GM23248 (cell line): ENCODE results near the gene CNTN4. TPM values are rescaled to one million over a fixed set of nuclear protein-coding genes. Genes with fewer than 3 reads are reported as not detected.
A peak's percentile ranks its signal among the peaks of the same experiment; 100 is the strongest.

Experiments
- DNase-seq: peaks from one replicate; pipeline ENCODE4 v3.0.0-alpha.2; 2015
- H2AFZ ChIP-seq: fragments of 200-600 bp; sonication (generic); 2 replicates; pipeline ENCODE4 v1.6.1; 2016; ENCODE audit warnings: antibody characterized with exemption
- H3F3A ChIP-seq: fragments of 200-600 bp; sonication (generic); 2 replicates; pipeline ENCODE4 v1.6.1; 2016; ENCODE audit warnings: mild to moderate bottlenecking, antibody characterized with exemption, mixed run types; ENCODE audit not compliant: insufficient read depth
- H3K27ac ChIP-seq: fragments of 200-600 bp; sonication (generic); 2 replicates; pipeline ENCODE4 v1.5.1; 2016; ENCODE audit warnings: mild to moderate bottlenecking
- H3K27me3 ChIP-seq: fragments of 200-600 bp; sonication (generic); replicated peaks from 2 replicates; pipeline ENCODE4 v1.6.1; 2016; ENCODE audit warnings: mild to moderate bottlenecking; ENCODE audit not compliant: insufficient read depth
- H3K36me3 ChIP-seq: fragments of 200-600 bp; sonication (generic); 2 replicates; pipeline ENCODE4 v1.6.1; 2016; ENCODE audit warnings: low read depth, mild to moderate bottlenecking
- H3K4me1 ChIP-seq: fragments of 200-600 bp; sonication (generic); 2 replicates; pipeline ENCODE4 v1.6.1; 2016; ENCODE audit warnings: mild to moderate bottlenecking; ENCODE audit not compliant: insufficient read depth
- H3K4me2 ChIP-seq: fragments of 200-600 bp; sonication (generic); one replicate; pipeline ENCODE4 v1.6.1; 2016; ENCODE audit warnings: mild to moderate bottlenecking; ENCODE audit not compliant: unreplicated experiment
- H3K4me3 ChIP-seq: fragments of 200-600 bp; sonication (generic); 2 replicates; pipeline ENCODE4 v1.5.1; 2016; ENCODE audit warnings: mild to moderate bottlenecking
- H3K79me2 ChIP-seq: fragments of 200-600 bp; sonication (generic); 2 replicates; pipeline ENCODE4 v1.6.1; 2016; ENCODE audit warnings: mild to moderate bottlenecking; ENCODE audit not compliant: insufficient read depth
- H3K9ac ChIP-seq: fragments of 200-600 bp; sonication (generic); 2 replicates; pipeline ENCODE4 v1.6.1; 2016; ENCODE audit warnings: mild to moderate bottlenecking
- H3K9me2 ChIP-seq: fragments of 200-600 bp; sonication (generic); 2 replicates; pipeline ENCODE4 v1.6.1; 2016; ENCODE audit warnings: mixed run types, mild to moderate bottlenecking, moderate library complexity; ENCODE audit not compliant: insufficient read depth
- H3K9me3 ChIP-seq: fragments of 200-600 bp; sonication (generic); one replicate; pipeline ENCODE4 v1.6.1; 2017; ENCODE audit warnings: low read depth
- H4K20me1 ChIP-seq: fragments of 200-600 bp; sonication (generic); 2 replicates; pipeline ENCODE4 v1.6.0; 2016; ENCODE audit not compliant: insufficient read depth
- EZH2 ChIP-seq: fragments of 200-600 bp; sonication (generic); IDR thresholded peaks from 2 replicates; pipeline ENCODE4 v1.6.1; 2018; ENCODE audit warnings: antibody characterized with exemption, mild to moderate bottlenecking; ENCODE audit not compliant: insufficient read depth, poor library complexity, severe bottlenecking
- EZH2phosphoT487 ChIP-seq: fragments of 200-600 bp; sonication (generic); IDR thresholded peaks from 2 replicates; pipeline ENCODE4 v1.6.1; 2018; ENCODE audit warnings: antibody characterized with exemption, moderate library complexity, mild to moderate bottlenecking, low read depth; ENCODE audit not compliant: insufficient read depth
- WGBS, 2 experiments: methylation state at CpG; one replicate each; pipeline ENCODE4 v1.1.6; 2015 to 2017; ENCODE audit warnings: low lambda C conversion rate in 2 of 2, low coverage in 1 of 2; ENCODE audit errors: missing lambda C conversion rate in 2 of 2; 5-methylcytosine and 5-hydroxymethylcytosine counted together
- in situ Hi-C: fragments of 300-500 bp; cut with MboI; formaldehyde crosslinking; loops from 2 replicates; pipeline ENCODE4 v1.15.0; 2020
- polyA plus RNA-seq: library from polyadenylated mRNA; unstranded; fragments of >200 nt; fragmentation: Nextera tagmentation; extraction: Ambion mirVana; gene quantifications from 2 replicates; pipeline ENCODE4 v1.2.1, GENCODE V29; 2016
- total RNA-seq: library from RNA; depleted of rRNA; stranded (reverse); fragments of >200 nt; shearing (Covaris generic); gene quantifications from 2 replicates; pipeline ENCODE4 v1.2.3, GENCODE V29; 2014

The CNTN4 gene
- total and polyA plus RNA-seq, 2 experiments from 2014 or later: not detected

- H3K9ac ChIP-seq: no peak overlapping the region
- DNase-seq: no peak
- H3K27ac ChIP-seq: no peak overlapping the region
- no peak overlapping the region for H2AFZ ChIP-seq
- no peaks in the 10 kb centered on the region for H4K20me1 ChIP-seq
- H3K4me3 ChIP-seq: no peak overlapping the region
- no peaks in the 10 kb centered on the region for H3K9me2 ChIP-seq
- H3K4me2 ChIP-seq: no peak overlapping the region
- H3K4me1 ChIP-seq: no peaks in the 10 kb centered on the region
- no peaks in the 10 kb centered on the region for H3K9me3 ChIP-seq
- 35 to 39% methylated on average over 4 of the region's 4 CpGs for WGBS, 2 experiments
- H3K36me3 ChIP-seq: no peaks in the 10 kb centered on the region
- H3F3A ChIP-seq: no peaks in the 10 kb centered on the region
- in situ Hi-C loops: no loop called here
- no peaks in the 10 kb centered on the region for H3K27me3 ChIP-seq
- no peaks in the 10 kb centered on the region for H3K79me2 ChIP-seq
- no peak for TF ChIP-seq EZH2
- no peak for TF ChIP-seq EZH2phosphoT487
These were observed 914.8 kb downstream of the CNTN4 start for GRCh38 chr3:3013317-3014052.

- Histone ChIP-seq H3K4me3 (no peak overlapping the region), H3F3A (no peaks in the 10 kb centered on the region), H2AFZ (no peak overlapping the region), H3K9me3 (no peaks in the 10 kb centered on the region), H3K79me2 (no peaks in the 10 kb centered on the region), H3K27me3 (no peaks in the 10 kb centered on the region), H3K4me2 (no peak overlapping the region), H4K20me1 (no peaks in the 10 kb centered on the region), H3K9ac (no peak overlapping the region), H3K27ac (no peak overlapping the region), H3K36me3 (no peaks in the 10 kb centered on the region), H3K4me1 (no peaks in the 10 kb centered on the region), H3K9me2 (no peaks in the 10 kb centered on the region)
- peak; percentile 14 for DNase-seq
- 16 to 19% methylated on average over 5 of the region's 5 CpGs for WGBS, 2 experiments
- in situ Hi-C loops: no loop called here
- TF ChIP-seq EZH2phosphoT487: no peak
- TF ChIP-seq EZH2: no peak
These were observed 916.8 kb downstream of the CNTN4 start for GRCh38 chr3:3015185-3016089.

GRCh38 chr3:3016226-3016625 is 917.6 kb downstream of the CNTN4 start:
- Histone ChIP-seq H4K20me1 (no peaks in the 10 kb centered on the region), H3K27me3 (no peaks in the 10 kb centered on the region), H3K9ac (no peak overlapping the region), H3F3A (no peaks in the 10 kb centered on the region), H3K4me2 (no peak overlapping the region), H3K9me3 (no peaks in the 10 kb centered on the region), H3K36me3 (no peaks in the 10 kb centered on the region), H3K4me3 (no peak overlapping the region), H3K27ac (no peak overlapping the region), H3K79me2 (no peaks in the 10 kb centered on the region), H3K4me1 (no peaks in the 10 kb centered on the region), H3K9me2 (no peaks in the 10 kb centered on the region), H2AFZ (no peak overlapping the region)
- no peak for TF ChIP-seq EZH2
- TF ChIP-seq EZH2phosphoT487: no peak
- no peak for DNase-seq
- WGBS, 2 experiments: 33 to 38% methylated on average over 4 of the region's 4 CpGs
- in situ Hi-C loops: no loop called here

GRCh38 chr3:3020209-3020608 is 921.5 kb downstream of the CNTN4 start:
- no peaks in the 10 kb centered on the region for H3K9me2 ChIP-seq
- in situ Hi-C loops: no loop called here
- H4K20me1 ChIP-seq: no peaks in the 10 kb centered on the region
- no peak overlapping the region for H3K27ac ChIP-seq
- no peaks in the 10 kb centered on the region for H3K9me3 ChIP-seq
- TF ChIP-seq EZH2phosphoT487 (no peak), EZH2 (no peak)
- WGBS, 2 experiments: 36 to 37% methylated on average over 7 of the region's 7 CpGs
- H2AFZ ChIP-seq: no peak overlapping the region
- DNase-seq: no peak
- no peaks in the 10 kb centered on the region for H3K4me1 ChIP-seq
- H3K27me3 ChIP-seq: no peaks in the 10 kb centered on the region
- H3F3A ChIP-seq: no peaks in the 10 kb centered on the region
- no peaks in the 10 kb centered on the region for H3K79me2 ChIP-seq
- H3K36me3 ChIP-seq: no peaks in the 10 kb centered on the region
- H3K4me3 ChIP-seq: no peak overlapping the region
- no peak overlapping the region for H3K4me2 ChIP-seq
- H3K9ac ChIP-seq: no peak overlapping the region
